Activated T-cell treated with anti-CD3 and anti-CD28 coated beads, Interleukin-2, amount 50 U/mL, for 24 hours (primary cell): ENCODE measurements around the gene AFF3.

ENCODE experiments used
- DNase-seq: peaks from one replicate; pipeline ENCODE4 v3.0.0-alpha.2; 2020
- H3K27ac Mint-ChIP-seq: 2 replicates; pipeline ENCODE4 v1.8.0; 2020; ENCODE audit warnings: mild to moderate bottlenecking, mixed read lengths
- H3K27me3 Mint-ChIP-seq: 2 replicates; pipeline ENCODE4 v1.8.0; 2020; ENCODE audit warnings: mixed read lengths
- H3K36me3 Mint-ChIP-seq: 2 replicates; pipeline ENCODE4 v1.8.0; 2020; ENCODE audit warnings: low read depth, mixed read lengths
- H3K4me1 Mint-ChIP-seq: 2 replicates; pipeline ENCODE4 v1.8.0; 2020; ENCODE audit warnings: low read depth, mixed read lengths
- H3K4me3 Mint-ChIP-seq: 2 replicates; pipeline ENCODE4 v1.8.0; 2020; ENCODE audit warnings: mild to moderate bottlenecking, moderate library complexity, mixed read lengths
- H3K9me3 Mint-ChIP-seq: 2 replicates; pipeline ENCODE4 v1.8.0; 2020; ENCODE audit warnings: mixed read lengths

Gene AFF3

GRCh38 chr2:99653433-99653832 is 489.0 kb downstream of the AFF3 start:
- Mint-ChIP-seq H3K4me3 (no peak overlapping the region), H3K27ac (no peak overlapping the region), H3K4me1 (no peaks in the 10 kb centered on the region), H3K36me3 (no peaks in the 10 kb centered on the region), H3K27me3 (no peaks in the 10 kb centered on the region), H3K9me3 (no peaks in the 10 kb centered on the region)
- no peak for DNase-seq

DNA sequence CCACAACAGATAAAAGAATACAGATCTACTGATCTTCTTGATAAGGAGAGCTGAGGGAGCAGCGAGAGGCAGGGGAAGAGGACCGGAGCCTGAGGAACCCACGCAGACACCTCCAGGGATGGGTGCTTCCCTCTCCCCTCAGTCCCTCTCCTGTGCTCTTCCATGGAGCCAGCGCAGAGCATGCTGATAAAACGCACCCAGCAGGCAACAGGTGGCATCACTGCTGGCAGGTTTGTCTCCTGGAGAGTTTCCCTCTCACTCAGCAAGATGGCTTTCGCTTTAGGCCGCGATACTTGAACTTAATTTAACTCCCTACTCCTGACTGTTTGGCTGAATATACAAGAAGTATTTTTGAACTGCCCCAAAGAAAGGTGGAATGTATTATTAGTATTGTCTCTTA is 489.5 kb downstream of the AFF3 start:
- Mint-ChIP-seq H3K9me3 (no peaks in the 10 kb centered on the region), H3K36me3 (no peaks in the 10 kb centered on the region), H3K4me1 (no peaks in the 10 kb centered on the region), H3K4me3 (no peak overlapping the region), H3K27me3 (no peaks in the 10 kb centered on the region), H3K27ac (no peak overlapping the region)
- no peak for DNase-seq

- Mint-ChIP-seq H3K4me1 (no peaks in the 10 kb centered on the region), H3K27me3 (no peaks in the 10 kb centered on the region), H3K36me3 (no peaks in the 10 kb centered on the region), H3K27ac (no peak overlapping the region), H3K4me3 (no peak overlapping the region), H3K9me3 (no peaks in the 10 kb centered on the region)
- no peak for DNase-seq
Measured at GRCh38 chr2:99651930-99652670, 490.3 kb downstream of the AFF3 start.

GRCh38 chr2:99648906-99649789 is 493.2 kb downstream of the AFF3 start:
- Mint-ChIP-seq H3K9me3 (no peaks in the 10 kb centered on the region), H3K4me1 (no peaks in the 10 kb centered on the region), H3K27me3 (no peaks in the 10 kb centered on the region), H3K36me3 (no peaks in the 10 kb centered on the region), H3K27ac (no peak overlapping the region), H3K4me3 (no peak overlapping the region)
- DNase-seq = no peak

- Mint-ChIP-seq H3K9me3 (no peaks in the 10 kb centered on the region), H3K4me1 (no peaks in the 10 kb centered on the region), H3K4me3 (no peak overlapping the region), H3K36me3 (no peaks in the 10 kb centered on the region), H3K27me3 (no peaks in the 10 kb centered on the region), H3K27ac (no peak overlapping the region)
- DNase-seq = no peak
Measured at GRCh38 chr2:99648178-99648844, 494.1 kb downstream of the AFF3 start.

DNA sequence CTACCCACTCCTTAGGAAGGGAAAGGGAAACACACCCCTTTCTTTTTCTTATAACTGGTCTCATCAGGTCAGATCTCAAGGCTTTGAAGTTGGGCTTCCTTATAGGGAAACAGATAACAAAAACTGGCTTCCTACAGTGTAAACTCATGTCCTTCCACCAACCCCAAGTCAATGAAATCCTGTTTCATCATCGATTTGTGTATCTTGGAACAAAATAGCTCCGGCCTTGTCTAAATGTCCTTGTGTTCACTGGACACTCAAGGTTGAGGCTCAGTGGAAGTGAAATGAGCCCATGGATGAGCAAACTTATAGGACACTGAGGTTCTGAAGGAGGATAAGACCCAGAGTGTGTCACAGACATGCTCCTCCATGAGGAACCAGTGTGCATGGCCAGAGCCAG is 496.4 kb downstream of the AFF3 start:
- no peak overlapping the region for H3K27ac Mint-ChIP-seq
- H3K4me3 Mint-ChIP-seq = no peak overlapping the region
- H3K4me1 Mint-ChIP-seq = no peaks in the 10 kb centered on the region
- H3K27me3 Mint-ChIP-seq = no peaks in the 10 kb centered on the region
- DNase-seq = no peak
- no peaks in the 10 kb centered on the region for H3K9me3 Mint-ChIP-seq
- H3K36me3 Mint-ChIP-seq = no peaks in the 10 kb centered on the region

GRCh38 chr2:99644419-99644787 is 498.0 kb downstream of the AFF3 start:
- H3K27ac Mint-ChIP-seq = no peak overlapping the region
- H3K9me3 Mint-ChIP-seq = no peaks in the 10 kb centered on the region
- H3K27me3 Mint-ChIP-seq = no peaks in the 10 kb centered on the region
- no peak overlapping the region for H3K4me3 Mint-ChIP-seq
- no peaks in the 10 kb centered on the region for H3K36me3 Mint-ChIP-seq
- H3K4me1 Mint-ChIP-seq = no peaks in the 10 kb centered on the region
- DNase-seq = no peak

DNA sequence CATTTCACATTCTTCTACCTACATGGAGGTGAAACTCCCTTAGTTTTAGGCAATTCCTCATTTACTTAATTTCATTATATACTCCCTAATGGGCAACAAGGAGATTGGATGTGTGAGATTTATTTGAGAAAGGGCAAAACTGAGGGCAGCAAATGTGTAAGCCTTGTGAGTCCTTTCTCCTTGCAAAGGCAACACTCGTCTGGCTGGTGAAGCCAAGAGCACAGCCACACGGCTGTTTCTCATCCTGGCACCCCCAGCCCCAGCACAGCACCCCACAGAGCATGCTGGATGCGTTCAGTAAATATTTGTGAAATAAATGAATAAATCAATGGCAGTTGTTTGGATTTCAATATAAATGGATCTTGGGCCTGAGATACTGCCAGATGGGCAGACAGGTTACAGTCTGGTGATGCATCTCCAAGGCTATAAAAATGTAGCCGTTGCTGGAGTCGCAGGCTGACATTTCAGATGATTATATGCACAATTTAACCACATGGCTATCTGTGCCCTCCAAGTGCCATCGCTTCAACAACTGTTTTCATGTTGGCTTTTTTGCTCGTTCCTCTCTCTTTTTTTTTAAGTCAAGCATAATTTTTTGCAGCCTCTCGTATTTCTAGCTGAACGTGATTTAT is 498.5 kb downstream of the AFF3 start:
- H3K4me1 Mint-ChIP-seq = no peaks in the 10 kb centered on the region
- H3K27me3 Mint-ChIP-seq = no peaks in the 10 kb centered on the region

DNA sequence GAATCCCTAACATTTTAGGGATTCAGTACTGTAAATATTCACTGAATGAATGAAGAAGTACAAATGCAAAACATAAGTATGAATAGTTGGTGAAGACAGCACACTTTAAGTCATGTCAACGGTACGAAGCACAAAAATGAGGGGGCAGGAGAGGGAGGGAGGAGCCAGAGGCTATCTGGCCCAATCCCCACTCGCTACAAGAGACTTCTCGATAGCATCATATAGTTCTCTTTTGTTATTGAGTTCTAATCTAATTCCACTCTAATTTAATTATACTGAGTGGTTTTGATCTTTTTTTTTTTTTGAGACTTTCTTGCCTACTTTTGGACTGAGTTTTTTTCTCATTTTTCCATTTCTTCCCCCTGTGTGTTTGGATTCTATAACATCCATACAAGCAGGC is 500.4 kb downstream of the AFF3 start:
- Mint-ChIP-seq H3K4me1 (peaks cover 3% of the 10 kb centered on the region), H3K27me3 (no peaks in the 10 kb centered on the region), H3K36me3 (no peaks in the 10 kb centered on the region), H3K27ac (no peak overlapping the region), H3K9me3 (no peaks in the 10 kb centered on the region), H3K4me3 (no peak overlapping the region)
- no peak for DNase-seq

More for the DNA sequence above, 498.5 kb downstream of the AFF3 start:
- H3K36me3 Mint-ChIP-seq = no peaks in the 10 kb centered on the region
- H3K9me3 Mint-ChIP-seq = no peaks in the 10 kb centered on the region
- no peak for DNase-seq
- no peak overlapping the region for H3K4me3 Mint-ChIP-seq
- H3K27ac Mint-ChIP-seq = no peak overlapping the region

DNA sequence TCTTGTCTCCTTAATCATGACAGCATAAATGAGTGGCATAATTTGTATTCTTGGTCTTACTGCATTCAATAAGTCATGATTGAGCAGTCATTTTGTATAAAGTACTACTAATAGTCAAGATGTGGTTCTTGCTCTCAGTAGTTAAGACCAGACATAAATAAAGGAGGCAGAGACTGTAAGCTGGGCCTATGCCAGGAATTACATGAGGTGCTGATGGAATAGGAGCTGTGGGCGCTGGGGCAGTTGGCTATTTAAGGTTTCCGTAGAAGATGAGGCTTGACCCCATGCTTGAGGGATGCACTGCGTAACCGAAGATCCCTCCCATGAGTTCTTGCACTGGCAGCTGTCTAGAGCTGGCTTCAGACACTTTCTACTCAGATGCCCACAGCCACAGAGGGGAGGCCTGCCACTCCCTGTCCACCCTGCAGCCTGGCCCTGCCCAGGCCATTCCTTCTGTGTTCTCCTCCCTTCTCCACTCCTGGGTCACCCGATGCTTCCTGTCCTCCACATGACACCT is 501.7 kb downstream of the AFF3 start:
- Mint-ChIP-seq H3K4me1 (peaks cover 3% of the 10 kb centered on the region), H3K36me3 (no peaks in the 10 kb centered on the region), H3K4me3 (no peak overlapping the region), H3K27me3 (no peaks in the 10 kb centered on the region), H3K27ac (no peak overlapping the region), H3K9me3 (no peaks in the 10 kb centered on the region)
- no peak for DNase-seq

GRCh38 chr2:99638791-99639190 is 503.6 kb downstream of the AFF3 start:
- no peaks in the 10 kb centered on the region for H3K9me3 Mint-ChIP-seq
- no peak overlapping the region for H3K27ac Mint-ChIP-seq
- H3K36me3 Mint-ChIP-seq = no peaks in the 10 kb centered on the region
- H3K4me1 Mint-ChIP-seq = peaks cover 3% of the 10 kb centered on the region
- H3K27me3 Mint-ChIP-seq = no peaks in the 10 kb centered on the region
- H3K4me3 Mint-ChIP-seq = no peak overlapping the region
- no peak for DNase-seq

DNA sequence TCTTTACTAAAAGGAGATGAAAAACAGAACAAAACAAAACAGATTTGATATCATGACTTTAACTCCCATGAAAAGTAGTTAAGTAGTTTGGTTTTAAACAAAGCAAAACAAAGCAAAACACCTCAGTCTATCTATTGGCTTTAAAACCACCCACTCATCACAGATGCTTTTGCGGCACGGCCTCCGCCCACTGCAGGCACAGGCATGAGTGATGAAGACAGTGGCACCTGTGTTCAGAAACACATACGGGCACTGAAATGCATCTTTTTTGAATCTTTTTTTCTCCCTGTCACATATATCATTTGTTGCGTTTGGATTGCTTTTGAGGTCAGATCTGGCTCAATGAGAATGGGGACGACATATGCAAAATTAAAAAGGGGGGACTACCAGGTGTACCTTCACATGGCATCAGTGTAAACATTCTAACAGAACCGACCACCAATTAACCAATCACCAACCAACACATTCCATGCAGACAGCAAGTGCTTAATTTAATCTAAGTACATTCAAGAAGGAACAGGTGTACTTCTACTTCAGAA is 505.2 kb downstream of the AFF3 start:
- Mint-ChIP-seq H3K4me3 (no peak overlapping the region), H3K36me3 (no peaks in the 10 kb centered on the region), H3K27me3 (no peaks in the 10 kb centered on the region), H3K27ac (no peak overlapping the region), H3K9me3 (no peaks in the 10 kb centered on the region), H3K4me1 (peaks cover 3% of the 10 kb centered on the region)
- no peak for DNase-seq

DNA sequence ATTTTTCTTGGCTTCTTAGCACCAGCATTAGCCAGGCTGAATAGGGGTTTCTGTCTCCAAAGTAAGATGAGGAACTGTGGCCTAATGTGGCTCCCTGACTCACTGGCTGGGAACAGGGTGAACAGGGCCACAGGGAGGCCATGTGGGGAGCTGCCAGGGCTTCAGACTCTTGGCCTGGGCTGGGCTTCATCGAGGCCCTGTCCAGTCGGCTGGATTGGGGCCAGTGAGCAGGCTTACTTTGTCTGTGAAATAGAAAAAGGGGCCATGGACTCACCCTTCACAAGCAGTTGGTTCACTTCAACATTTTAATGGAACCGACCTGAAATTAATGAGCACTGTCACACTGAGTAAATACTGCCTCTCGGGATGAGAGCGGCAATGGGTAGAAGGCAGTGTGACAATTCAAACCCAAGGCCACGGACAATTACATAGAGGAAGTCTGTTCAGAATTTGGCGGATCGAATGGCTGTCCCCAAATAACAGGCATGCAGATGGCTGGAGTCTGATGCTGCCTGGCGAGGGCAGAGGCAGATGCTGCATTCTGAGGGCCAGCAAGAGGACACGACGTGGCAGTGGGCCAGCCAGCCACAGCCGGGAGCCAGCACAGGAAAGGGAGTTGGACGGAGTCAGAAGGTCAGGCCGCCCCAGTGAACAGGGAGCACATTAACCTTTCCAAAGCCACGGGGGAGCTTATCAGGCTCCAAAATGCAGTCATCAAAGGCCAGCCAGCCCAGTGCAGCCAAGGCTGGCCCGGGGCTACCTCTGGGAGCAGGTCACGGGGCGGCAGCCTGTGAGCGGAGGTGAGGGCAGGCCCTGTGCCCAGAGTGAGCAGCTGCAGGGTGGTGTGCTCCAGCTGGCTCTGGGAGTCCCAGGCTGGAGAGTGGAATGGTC is 506.0 kb downstream of the AFF3 start:
- peaks cover 3% of the 10 kb centered on the region for H3K4me1 Mint-ChIP-seq
- no peak for DNase-seq
- H3K4me3 Mint-ChIP-seq = no peak overlapping the region
- H3K36me3 Mint-ChIP-seq = no peaks in the 10 kb centered on the region
- H3K9me3 Mint-ChIP-seq = no peaks in the 10 kb centered on the region
- H3K27me3 Mint-ChIP-seq = no peaks in the 10 kb centered on the region
- H3K27ac Mint-ChIP-seq = no peak overlapping the region
